ENCODE results near the gene GFPT2.

DNA sequence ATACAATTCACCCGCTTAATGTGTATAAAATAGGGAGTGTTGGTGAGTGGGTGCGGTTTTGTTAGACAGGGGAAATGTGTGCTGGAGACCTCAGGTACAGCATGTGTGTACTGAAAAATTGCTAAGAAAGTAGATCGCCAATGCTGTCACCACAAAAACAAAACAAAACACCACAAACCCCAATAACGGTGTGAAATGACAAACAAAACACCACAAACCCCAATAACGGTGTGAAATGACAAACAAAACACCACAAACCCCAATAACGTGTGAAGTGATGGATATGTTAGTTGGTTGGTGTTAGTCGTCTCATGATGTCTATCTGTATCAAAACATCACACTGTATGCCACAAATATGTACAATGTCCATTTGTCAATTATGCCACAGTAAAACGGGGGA lies 14.2 kb upstream of the GFPT2 start:
- TF ChIP-seq, protein P1, sequence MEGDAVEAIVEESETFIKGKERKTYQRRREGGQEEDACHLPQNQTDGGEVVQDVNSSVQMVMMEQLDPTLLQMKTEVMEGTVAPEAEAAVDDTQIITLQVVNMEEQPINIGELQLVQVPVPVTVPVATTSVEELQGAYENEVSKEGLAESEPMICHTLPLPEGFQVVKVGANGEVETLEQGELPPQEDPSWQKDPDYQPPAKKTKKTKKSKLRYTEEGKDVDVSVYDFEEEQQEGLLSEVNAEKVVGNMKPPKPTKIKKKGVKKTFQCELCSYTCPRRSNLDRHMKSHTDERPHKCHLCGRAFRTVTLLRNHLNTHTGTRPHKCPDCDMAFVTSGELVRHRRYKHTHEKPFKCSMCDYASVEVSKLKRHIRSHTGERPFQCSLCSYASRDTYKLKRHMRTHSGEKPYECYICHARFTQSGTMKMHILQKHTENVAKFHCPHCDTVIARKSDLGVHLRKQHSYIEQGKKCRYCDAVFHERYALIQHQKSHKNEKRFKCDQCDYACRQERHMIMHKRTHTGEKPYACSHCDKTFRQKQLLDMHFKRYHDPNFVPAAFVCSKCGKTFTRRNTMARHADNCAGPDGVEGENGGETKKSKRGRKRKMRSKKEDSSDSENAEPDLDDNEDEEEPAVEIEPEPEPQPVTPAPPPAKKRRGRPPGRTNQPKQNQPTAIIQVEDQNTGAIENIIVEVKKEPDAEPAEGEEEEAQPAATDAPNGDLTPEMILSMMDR (IDR thresholded peaks at IDR 0.05): no peak
- no peak for TF ChIP-seq POLR2A (IDR thresholded peaks at IDR 0.05)
